GM21723 (cell line): ENCODE measurements around the gene SELENON.

ENCODE experiments used
- ATAC-seq: cut with Tn5 transposase; IDR thresholded peaks from one replicate; pipeline ENCODE4 v1.9.1; 2021; ENCODE audit warnings: mild to moderate bottlenecking, moderate library complexity; ENCODE audit not compliant: unreplicated experiment

Gene SELENON

DNA sequence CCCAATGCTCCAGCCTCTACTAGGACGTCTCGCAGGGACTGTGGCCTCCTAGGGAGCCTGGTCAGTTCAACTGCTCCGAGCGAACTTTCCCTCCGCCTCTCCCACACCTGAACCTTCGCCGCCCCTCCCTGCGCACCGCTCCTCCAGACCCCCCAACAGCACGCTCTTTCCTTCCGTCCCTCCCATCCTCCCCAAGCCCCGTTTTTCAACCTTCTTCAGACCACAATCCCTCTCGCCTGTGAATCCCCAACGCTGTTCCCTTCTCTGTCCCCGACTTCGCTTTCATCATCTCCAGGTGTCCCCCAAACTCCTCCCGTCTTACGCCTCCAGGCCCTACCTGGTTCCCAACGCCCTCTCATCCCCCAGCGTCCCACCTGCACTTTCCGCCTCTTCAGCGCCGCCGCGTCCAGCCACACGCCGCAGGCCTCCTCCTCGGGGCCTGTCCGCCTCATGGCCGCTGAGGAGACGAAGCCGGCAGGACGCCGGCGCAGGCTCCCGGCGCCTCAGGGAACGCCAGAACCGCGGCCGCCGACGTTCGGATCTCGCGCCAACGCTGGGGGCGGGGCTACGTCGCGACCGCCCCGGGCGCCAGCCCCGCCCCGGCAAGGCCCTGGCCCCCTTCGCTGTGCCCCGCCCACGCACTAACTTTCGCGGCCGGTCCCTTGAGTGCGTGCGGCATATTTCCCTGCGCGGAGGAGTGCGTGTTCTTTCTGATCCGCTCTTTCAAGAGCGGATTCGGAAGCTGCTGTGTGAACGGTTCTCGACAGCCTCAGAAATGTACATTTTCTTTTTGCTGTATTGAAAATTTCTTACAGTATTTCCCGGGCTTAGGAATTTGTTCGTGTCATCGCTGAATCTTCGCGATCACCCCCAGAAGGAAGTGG, 59.2 kb downstream of the SELENON start, which contains the start of gene AUNIP:
TSS of gene AUNIP (minus strand) at position 552 of the 884 bp plus-strand sequence. CDS start at position 452, 100 bp downstream.
- ATAC-seq, result peak; percentile 90

DNA sequence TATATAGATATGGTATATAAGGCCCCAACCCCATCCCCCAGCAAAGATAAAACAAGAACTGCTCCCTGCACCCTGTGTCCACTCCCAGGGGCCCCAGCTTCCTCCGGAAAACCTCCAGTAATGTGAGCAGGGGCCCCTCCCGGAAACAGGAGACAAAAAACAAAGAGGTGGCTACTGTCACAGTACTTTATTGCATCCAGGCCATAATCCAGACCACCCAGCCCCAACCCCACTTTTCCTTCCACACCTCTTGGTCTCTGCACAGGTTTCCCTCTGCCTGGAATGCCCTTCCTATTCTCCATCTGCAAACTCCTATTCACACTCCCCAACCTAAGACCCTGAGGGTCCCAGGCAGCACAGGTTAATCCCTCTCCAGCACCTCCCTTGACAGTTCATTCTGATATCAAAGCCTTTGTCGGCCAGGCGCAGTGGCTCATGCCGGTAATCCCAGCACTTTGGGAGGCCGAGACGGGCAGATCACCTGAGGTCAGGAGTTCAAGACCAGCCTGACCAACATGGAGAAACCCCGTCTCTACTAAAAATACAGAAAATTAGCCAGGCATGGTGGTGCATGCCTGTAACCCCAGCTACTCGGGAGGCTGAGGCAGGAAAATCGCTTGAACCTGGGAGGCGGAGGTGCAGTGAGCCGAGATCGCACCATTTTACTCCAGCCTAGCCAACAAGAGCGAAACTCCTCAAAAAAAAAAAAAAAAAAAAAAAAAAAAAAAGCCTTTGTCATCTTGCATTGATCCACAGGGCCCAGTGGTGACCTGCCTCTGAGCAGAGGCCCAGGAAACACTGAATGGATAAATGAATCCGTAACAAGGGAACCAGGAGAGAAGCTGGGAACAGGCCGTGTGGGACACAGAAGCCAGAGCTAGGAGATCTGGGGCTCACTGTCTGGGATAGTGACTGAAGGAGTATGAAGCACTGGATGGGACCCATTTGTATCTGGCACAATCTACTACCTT, 61.6 kb downstream of the SELENON start:
- no peak for ATAC-seq

DNA sequence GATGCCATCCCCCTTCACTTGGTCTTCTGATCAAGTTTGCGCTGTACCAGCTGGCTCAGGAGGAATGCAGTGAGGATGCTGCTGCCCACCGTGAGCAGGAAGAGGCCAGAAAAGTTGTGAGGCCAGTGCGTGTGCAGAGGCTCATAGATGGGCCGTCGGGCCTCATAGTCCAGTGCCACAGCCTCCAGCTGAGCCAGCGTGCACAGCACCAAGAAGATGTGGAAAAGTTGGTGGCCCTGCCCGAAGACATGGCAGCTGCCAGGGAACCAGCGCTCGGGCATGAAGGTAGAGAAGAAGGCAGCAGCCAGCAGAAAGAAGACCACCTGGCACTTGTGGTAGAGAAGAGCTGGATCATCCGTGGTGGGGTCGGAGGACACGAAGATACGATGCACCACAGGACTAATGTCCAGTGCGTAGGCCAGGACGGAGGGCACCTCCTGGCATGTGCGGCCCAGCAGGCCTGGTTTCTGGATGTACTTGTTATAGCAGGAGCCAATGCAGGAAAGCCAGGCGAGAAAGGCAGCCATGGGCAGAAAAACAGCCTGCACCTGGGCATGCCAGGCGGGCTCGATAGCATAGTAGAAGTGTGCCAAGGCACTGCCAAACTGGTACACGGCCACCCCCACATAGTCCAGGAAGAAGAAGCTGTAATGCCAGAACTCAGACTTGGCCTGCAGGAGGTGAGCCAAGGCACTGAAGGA, 62.9 kb downstream of the SELENON start:
- ATAC-seq, result no peak

DNA sequence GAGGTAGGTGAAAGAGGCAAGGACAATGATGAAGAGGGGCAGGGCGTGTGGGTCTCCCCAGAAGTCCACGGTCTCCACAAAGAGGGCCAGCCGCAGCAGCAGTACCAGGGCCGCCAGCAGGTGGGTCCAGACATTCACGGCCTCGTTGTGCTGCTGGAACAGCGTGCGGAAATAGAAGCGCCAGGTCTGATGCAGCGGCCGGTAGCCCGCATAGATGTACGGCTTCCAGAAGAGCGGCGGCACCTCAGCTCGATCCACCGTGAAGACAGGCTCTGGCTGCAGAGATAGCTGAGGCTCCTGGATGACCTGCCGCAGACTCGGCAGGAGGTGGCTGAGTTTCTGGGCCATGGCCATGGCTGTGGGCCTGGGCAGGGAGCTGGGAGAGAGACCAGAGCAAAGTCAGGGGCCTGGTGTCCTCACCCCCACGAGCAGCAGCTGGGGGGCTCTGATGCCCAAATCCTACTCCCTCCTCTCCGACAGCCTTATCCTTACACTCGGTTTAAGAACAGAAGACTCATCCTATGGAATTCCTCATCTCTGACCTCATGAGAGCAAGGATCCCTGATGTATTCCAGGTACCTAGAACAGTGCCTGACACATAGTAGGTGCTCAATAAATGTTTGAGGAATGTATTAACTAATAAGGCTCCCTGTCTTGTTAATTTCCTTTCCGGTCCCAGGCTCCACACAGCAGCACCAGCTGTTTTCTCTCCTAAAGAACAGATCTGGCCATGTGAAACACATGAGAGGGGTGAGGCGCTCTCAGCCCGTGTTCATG, 63.7 kb downstream of the SELENON start:
- ATAC-seq, result no peak

DNA sequence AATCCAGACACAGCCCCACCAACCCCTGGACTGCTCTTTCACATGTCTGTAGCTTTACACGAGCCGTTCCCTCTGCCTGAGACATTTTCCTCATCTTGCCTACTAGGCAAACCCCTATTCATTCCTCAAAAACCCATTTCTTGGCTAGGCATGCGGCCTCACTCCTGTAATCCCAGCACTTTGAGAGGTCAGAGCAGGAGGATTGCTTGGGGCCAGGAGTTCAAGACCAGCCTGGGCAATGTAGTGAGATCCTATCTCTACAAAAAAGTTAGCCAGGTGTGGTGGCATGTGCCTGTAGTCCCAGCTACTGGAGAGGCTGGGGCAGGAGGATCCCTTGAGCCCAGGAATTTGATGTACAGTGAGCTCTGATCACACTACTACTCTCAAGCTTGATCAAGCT, 64.4 kb downstream of the SELENON start:
- ATAC-seq, result no peak

DNA sequence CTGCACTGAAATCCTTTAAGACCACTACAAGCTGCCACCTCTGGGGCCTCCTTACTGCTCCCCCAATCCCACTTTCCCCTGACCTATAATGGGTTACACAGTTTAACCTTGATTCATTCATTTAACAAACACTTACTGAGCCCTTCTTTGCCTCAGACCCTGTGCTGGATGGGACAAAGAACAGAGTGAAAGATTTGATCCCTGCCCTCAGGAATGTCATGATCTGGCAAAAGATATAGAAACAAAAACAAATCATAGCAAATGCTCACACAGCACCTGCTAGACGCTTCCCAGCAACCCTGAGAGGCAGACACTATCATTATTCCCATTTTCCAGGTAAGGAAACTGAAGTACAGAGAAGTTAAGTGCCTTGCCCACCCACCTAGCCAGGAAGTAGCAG, 66.3 kb downstream of the SELENON start:
- no peak for ATAC-seq

DNA sequence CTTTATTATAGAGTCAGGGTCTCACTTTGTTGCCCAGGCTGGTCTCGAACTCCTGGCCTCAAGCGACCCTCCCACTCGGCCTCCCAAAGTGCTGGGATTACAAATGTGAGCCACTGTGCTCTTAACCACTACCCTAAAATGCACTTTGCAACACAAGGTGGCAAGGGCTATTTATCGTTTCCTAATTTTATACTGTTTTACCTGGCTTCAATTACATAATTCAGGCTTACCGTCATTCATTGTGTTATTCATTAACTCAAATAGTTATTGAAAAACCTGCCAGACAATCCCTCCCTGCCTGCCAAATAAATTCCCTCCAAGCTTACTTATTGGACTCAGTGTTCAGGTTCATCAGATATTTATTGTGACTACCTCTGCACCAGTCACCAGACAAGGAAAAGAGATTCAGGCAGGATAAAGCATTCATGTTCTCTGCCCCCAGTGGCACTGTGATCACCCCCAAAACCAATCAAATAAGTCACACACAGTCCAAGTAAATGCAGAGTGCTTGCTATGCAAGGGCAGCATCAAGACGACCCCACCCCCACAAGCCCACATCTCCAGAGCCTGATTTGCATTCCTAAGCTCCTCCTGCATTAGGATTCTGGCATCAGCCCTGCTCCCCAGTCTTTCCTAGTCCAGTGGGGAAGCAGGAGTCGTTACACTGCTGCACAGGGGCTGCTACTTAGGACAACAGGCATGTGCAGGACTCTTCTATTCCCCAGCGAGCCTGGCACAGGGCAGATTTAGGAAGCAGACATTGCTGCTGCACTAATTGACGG, 67.4 kb downstream of the SELENON start:
- no peak for ATAC-seq
